HepG2 (cell line): ENCODE data around the gene NSMCE4A. TPM values are rescaled to one million over a fixed set of nuclear protein-coding genes. Genes with fewer than 3 reads are reported as not detected.

ENCODE experiments used
- ATAC-seq: fragments of 200-7000 bp; cut with Tn5 transposase; 3 replicates; pipeline ENCODE4 v1.9.1; 2020; ENCODE audit warnings: mild to moderate bottlenecking, moderate library complexity
- BruUV-seq: library from RNA; stranded (reverse); fragments of 400-500 nt; replicated peaks from 2 replicates; lab custom pipeline; 2021; lab: Mats Ljungman, UMichigan
- CTCF ChIA-PET: fragments of 300-600 bp; formaldehyde crosslinking; extraction: SDS; loops from one replicate; lab custom pipeline; 2021; ENCODE audit warnings: low total read pairs, inconsistent platforms, low intra/inter-chr PET ratio; lab: Yijun Ruan, JAX
- POLR2A ChIA-PET: fragments of 350-600 bp; sonication (Branson Sonifier 250); formaldehyde crosslinking; loops from one replicate; lab custom pipeline; 2020; ENCODE audit warnings: antibody characterized with exemption, inconsistent platforms; lab: Yijun Ruan, JAX
- DNase-seq: peaks from one replicate; pipeline ENCODE4 v3.0.0-alpha.2; 2015; ENCODE audit warnings: low spot score
- FAIRE-seq: peaks from 3 replicates; lab custom pipeline; 2011; peaks lifted over from hg19 to GRCh38; lab: Jason Lieb, UNC
- H2AFZ ChIP-seq: one replicate; pipeline ENCODE4 v1.6.1; 2011; ENCODE audit warnings: low read length, inconsistent platforms
- H3K27ac ChIP-seq: fragments of 300-600 bp; 3 replicates; pipeline ENCODE4 v1.8.0; 2011; ENCODE audit warnings: mixed run types, mild to moderate bottlenecking, mixed read lengths, low read length, inconsistent platforms; ENCODE audit not compliant: insufficient read depth; ENCODE audit errors: extremely low read length
- H3K27me3 ChIP-seq, 2 experiments: fragments of 200-600 bp in 1 of 2; 2 replicates in 1 of 2; 3 replicates in 1 of 2; pipeline versions ENCODE4 v1.6.0 to v1.8.0; 2011; ENCODE audit warnings: low read length in 2 of 2, mild to moderate bottlenecking in 2 of 2, moderate library complexity in 2 of 2, inconsistent platforms in 1 of 2; ENCODE audit not compliant: insufficient read depth in 2 of 2, control insufficient read depth in 1 of 2
- H3K36me3 ChIP-seq, 2 experiments: fragments of 200-600 bp in 1 of 2; replicated peaks in 1 of 2; 2 replicates in 1 of 2; 3 replicates in 1 of 2; pipeline versions ENCODE4 v1.5.1 to v1.8.0; 2011; ENCODE audit warnings: low read length in 2 of 2, inconsistent platforms in 1 of 2; ENCODE audit not compliant: insufficient read depth in 2 of 2, control insufficient read depth in 1 of 2
- H3K4me1 ChIP-seq: 2 replicates; pipeline ENCODE4 v1.5.1; 2012; ENCODE audit warnings: low read length, inconsistent platforms; ENCODE audit not compliant: insufficient read depth
- H3K4me2 ChIP-seq: 2 replicates; pipeline ENCODE4 v1.6.0; 2011; ENCODE audit warnings: low read depth, low read length, inconsistent platforms
- H3K4me3 ChIP-seq, 3 experiments: fragments of 200-600 bp in 1 of 3; sonication (generic), shearing (Covaris generic) in 1 of 3; replicated peaks in 1 of 3; 2 replicates each; pipeline ENCODE4 v1.5.1; 2011 to 2016; ENCODE audit warnings: low read length in 3 of 3, inconsistent platforms in 2 of 3, low read depth in 2 of 3, mild to moderate bottlenecking in 2 of 3, control low read depth in 1 of 3, mixed read lengths in 1 of 3; ENCODE audit not compliant: insufficient read depth in 1 of 3
- H3K79me2 ChIP-seq: one replicate; pipeline ENCODE4 v1.6.1; 2011; ENCODE audit warnings: low read length, inconsistent platforms; ENCODE audit not compliant: insufficient read depth
- H3K9ac ChIP-seq: 2 replicates; pipeline ENCODE4 v1.6.0; 2011; ENCODE audit warnings: mild to moderate bottlenecking, low read depth, low read length, inconsistent platforms; ENCODE audit not compliant: insufficient read depth
- H3K9me3 ChIP-seq: 2 replicates; pipeline ENCODE4 v1.5.1; 2012; ENCODE audit warnings: mild to moderate bottlenecking, low read length
- H4K20me1 ChIP-seq: 2 replicates; pipeline ENCODE4 v1.6.0; 2011; ENCODE audit warnings: inconsistent platforms, mild to moderate bottlenecking, low read length, moderate library complexity; ENCODE audit not compliant: insufficient read depth
- ARID3A ChIP-seq: IDR thresholded peaks from 2 replicates; pipeline ENCODE4 v1.6.1; 2012; ENCODE audit warnings: low read depth, low read length, improper control_type of control experiment
- HOXA9 ChIP-seq: sonication (generic); formaldehyde crosslinking; IDR thresholded peaks from 2 replicates; pipeline ENCODE4 v1.8.1; 2022; ENCODE audit warnings: missing genetic modification reagents, mild to moderate bottlenecking, moderate library complexity, borderline replicate concordance
- ZFP91 ChIP-seq: sonication (generic); formaldehyde crosslinking; IDR thresholded peaks from 2 replicates; pipeline ENCODE4 v1.9.0; 2022; ENCODE audit warnings: missing genetic modification reagents, mild to moderate bottlenecking, borderline replicate concordance
- ZKSCAN5 ChIP-seq: sonication (generic); formaldehyde crosslinking; IDR thresholded peaks from 2 replicates; pipeline ENCODE4 v1.5.1; 2020; ENCODE audit warnings: mild to moderate bottlenecking, missing genetic modification reagents
- ZNF142 ChIP-seq: sonication (generic); formaldehyde crosslinking; IDR thresholded peaks from 2 replicates; pipeline ENCODE4 v1.4.0; 2020; ENCODE audit warnings: missing genetic modification reagents
- ZNF281 ChIP-seq: sonication (generic); formaldehyde crosslinking; IDR thresholded peaks from 2 replicates; pipeline ENCODE4 v1.4.0; 2020; ENCODE audit warnings: missing genetic modification reagents, borderline replicate concordance
- ZNF296 ChIP-seq: sonication (generic); formaldehyde crosslinking; conservative IDR thresholded peaks from 2 replicates; pipeline ENCODE4 v1.5.0; 2020; ENCODE audit warnings: mild to moderate bottlenecking, missing genetic modification reagents
- ZNF749 ChIP-seq: sonication (generic); formaldehyde crosslinking; IDR thresholded peaks from 2 replicates; pipeline ENCODE4 v1.8.0; 2022; ENCODE audit warnings: mild to moderate bottlenecking, missing genetic modification reagents, moderate library complexity, borderline replicate concordance
- ZNF761 ChIP-seq: sonication (generic); formaldehyde crosslinking; conservative IDR thresholded peaks from 2 replicates; pipeline ENCODE4 v1.4.0; 2020; ENCODE audit warnings: mild to moderate bottlenecking, missing genetic modification reagents
- ZNF768 ChIP-seq: sonication (generic); formaldehyde crosslinking; IDR thresholded peaks from 2 replicates; pipeline ENCODE4 v1.4.0; 2020; ENCODE audit warnings: missing genetic modification reagents
- WGBS: methylation state at CpG from one replicate; pipeline ENCODE4 v1.1.6; 2017; ENCODE audit warnings: low lambda C conversion rate; 5-methylcytosine and 5-hydroxymethylcytosine counted together
- in situ Hi-C: cut with HindIII; loops from 2 replicates; pipeline ENCODE4 v1.10.0; 2017; ENCODE audit warnings: low pct_unique_long_range_greater_than_20kb; ENCODE audit not compliant: extremely low pct_ligation_motif_present
- intact Hi-C: fragments of 100-400 bp; cut with micrococcal nuclease; formaldehyde crosslinking; loops from one replicate; pipeline ENCODE4 v1.10.0; 2022; ENCODE audit not compliant: unreplicated experiment
- polyA plus RNA-seq, 8 experiments: library from polyadenylated mRNA; depleted of rRNA in 3 of 8; stranded (reverse) in 7 of 8; unstranded in 1 of 8; fragments of >200 nt; fragmentation: Illumina TruSeq in 4 of 8; extraction: Trizol in 4 of 8; gene quantifications; 2 replicates each; pipeline versions ENCODE4 v1.2.1 to v1.2.3, GENCODE V29; 2011 to 2016; ENCODE audit warnings: low read depth in 4 of 8, missing spikeins in 1 of 8, mixed read lengths in 1 of 8; ENCODE audit not compliant: insufficient read depth in 1 of 8
- total RNA-seq, 5 experiments: library from RNA; depleted of rRNA; stranded (reverse); fragments of >200 nt; fragmentation: Illumina TruSeq; extraction: Trizol; gene quantifications; 2 replicates each; pipeline ENCODE4 v1.2.3, GENCODE V29; 2016; ENCODE audit warnings: low read depth in 1 of 5

Gene NSMCE4A
- total and polyA plus RNA-seq, 2 of the 13 experiments (the other 11 are each of a cell fraction or from before 2014, with no cell fraction given) = 61.1 to 91.6 TPM

- no peak overlapping the region for H2AFZ ChIP-seq
- in situ Hi-C loops (no loop called here), intact Hi-C loops (no loop called here)
- no peak overlapping the region for H3K9ac ChIP-seq
- H3K4me2 ChIP-seq = no peak overlapping the region
- ChIA-PET CTCF (no interaction called here), POLR2A (no interaction called here)
- WGBS = 93% methylated on average over 10 of the region's 10 CpGs
- peaks cover 35% of the 10 kb centered on the region for H3K4me1 ChIP-seq
- H4K20me1 ChIP-seq = no peaks in the 10 kb centered on the region
- no peaks in the 10 kb centered on the region for H3K9me3 ChIP-seq
- no peak overlapping the region for H3K27ac ChIP-seq
- no peak overlapping the region for H3K4me3 ChIP-seq
- H3K79me2 ChIP-seq = peaks cover 41% of the 10 kb centered on the region
- BruUV-seq = no TSS peak
- DNase-seq (no peak), FAIRE-seq (no peak), ATAC-seq (no peak)
- H3K27me3 ChIP-seq = no peaks in the 10 kb centered on the region
- H3K36me3 ChIP-seq = peaks cover 5 to 30% of the 10 kb centered on the region in 2 experiments; a peak in 4 of 5 replicates
- TF ChIP-seq ZNF281 (no peak), ZNF296 (CRISPR knock-in tag) (no peak), ZFP91 (CRISPR knock-in tag) (no peak), ZKSCAN5 (CRISPR knock-in tag) (no peak), ZNF749 (CRISPR knock-in tag) (no peak), ARID3A (no peak), ZNF768 (CRISPR knock-in tag) (no peak), ZNF142 (CRISPR knock-in tag) (no peak), HOXA9 (CRISPR knock-in tag) (no peak), ZNF761 (CRISPR knock-in tag) (no peak)
Measured at GRCh38 chr10:121921238-121921931, 53.6 kb downstream of the NSMCE4A start.
